Activated B cell treated with CpG ODN at 0.5 μM for 24 hours (primary cell): Measurements from ENCODE around the gene TUT1. TPM values are rescaled to one million over a fixed set of nuclear protein-coding genes. Genes with fewer than 3 reads are reported as not detected.

Experiments
- ATAC-seq: fragments of 200-7000 bp; cut with Tn5 transposase; one replicate; pipeline ENCODE4 v1.10.0; 2021; ENCODE audit warnings: low read depth, mild to moderate bottlenecking, moderate library complexity
- CTCF ChIA-PET: fragments of 350-600 bp; sonication (Branson Sonifier 250); formaldehyde crosslinking; loops from one replicate; lab custom pipeline; 2021; ENCODE audit warnings: antibody characterized with exemption; lab: Charles Lee
- POLR2A ChIA-PET: fragments of 350-600 bp; sonication (Branson Sonifier 250); formaldehyde crosslinking; loops from one replicate; lab custom pipeline; 2021; ENCODE audit warnings: antibody characterized with exemption; lab: Charles Lee
- DNase-seq: peaks from one replicate; pipeline ENCODE4 v3.0.0; 2022
- H3K27ac Mint-ChIP-seq: one replicate; pipeline ENCODE4 v1.8.0; 2020; ENCODE audit warnings: mixed read lengths
- H3K27me3 Mint-ChIP-seq: one replicate; pipeline ENCODE4 v1.8.0; 2021; ENCODE audit warnings: mixed read lengths
- H3K36me3 Mint-ChIP-seq: one replicate; pipeline ENCODE4 v1.8.0; 2021; ENCODE audit warnings: low read depth, mixed read lengths
- H3K4me1 Mint-ChIP-seq: one replicate; pipeline ENCODE4 v1.8.0; 2021; ENCODE audit warnings: mixed read lengths
- H3K4me3 Mint-ChIP-seq: one replicate; pipeline ENCODE4 v1.8.0; 2020; ENCODE audit warnings: mild to moderate bottlenecking, mixed read lengths
- H3K9me3 Mint-ChIP-seq: one replicate; pipeline ENCODE4 v1.8.0; 2020; ENCODE audit warnings: mixed read lengths
- CTCF ChIP-seq: fragments of 200-600 bp; IDR thresholded peaks from one replicate; pipeline ENCODE4 v1.8.0; 2022; ENCODE audit warnings: antibody characterized with exemption, mild to moderate bottlenecking
- intact Hi-C: fragments of 100-400 bp; cut with micrococcal nuclease; formaldehyde crosslinking; loops from one replicate; pipeline ENCODE4 v1.15.1; 2024
- total RNA-seq: library from RNA; stranded (reverse); gene quantifications from 2 replicates; pipeline ENCODE4 v1.2.3, GENCODE V29; 2022

Gene TUT1
- total RNA-seq, 1 donor from 2014 or later = 30.9 TPM

- H3K27me3 Mint-ChIP-seq = no peaks in the 10 kb centered on the region
- no peak for TF ChIP-seq CTCF
- no peaks in the 10 kb centered on the region for H3K9me3 Mint-ChIP-seq
- H3K27ac Mint-ChIP-seq = peak overlapping the region; percentile 66
- peaks cover 22% of the 10 kb centered on the region for H3K4me1 Mint-ChIP-seq
- ATAC-seq (no peak), DNase-seq (no peak)
- H3K4me3 Mint-ChIP-seq = no peak overlapping the region
- POLR2A ChIA-PET = interaction anchor here (0.7 to 5.8 kb wide), 12 partner anchors 8 to 268 kb away, joined by 3 to 63 read pairs (median 6); partner anchors contain the start of genes B3GAT3, C11orf98, CSKMT and EEF1G
- H3K36me3 Mint-ChIP-seq = peaks cover 42% of the 10 kb centered on the region
- CTCF ChIA-PET = interaction anchor here (0.8 kb wide), 1 partner anchor 36 kb away, joined by 3 read pairs; no protein-coding TSS in a partner anchor
- intact Hi-C loops = loop anchor here (1.0 to 5.0 kb wide), 4 partner anchors 33 to 229 kb away; partner anchors contain the start of gene GANAB
Measured at GRCh38 chr11:62613291-62613778, 22.0 kb upstream of the TUT1 start.

GRCh38 chr11:62612366-62613290 lies 21.3 kb upstream of the TUT1 start, which contains the start of the genes EML3 and ROM1:
Gene EML3 (minus strand): TSS chr11:62612775. CDS start chr11:62612457, 318 bp downstream.
Gene ROM1 (plus strand): TSS chr11:62613257. CDS start chr11:62613282, 25 bp downstream.
- H3K4me1 Mint-ChIP-seq = peaks cover 27% of the 10 kb centered on the region
- H3K27ac Mint-ChIP-seq = peak within 1 kb of the TSS; percentile 95
- H3K27me3 Mint-ChIP-seq = no peaks in the 10 kb centered on the region
- ChIA-PET POLR2A (interaction anchor here (0.7 to 5.8 kb wide), 20 partner anchors 9 to 269 kb away, joined by 3 to 63 read pairs (median 7); partner anchors contain the start of genes AHNAK, B3GAT3, C11orf98 and CSKMT), CTCF (interaction anchor here (0.8 to 2.2 kb wide), 6 partner anchors 9 to 188 kb away, joined by 3 to 20 read pairs (median 6); partner anchors contain the start of genes B3GAT3, C11orf98, CSKMT and MTA2)
- intact Hi-C loops = loop anchor here (1.0 to 5.0 kb wide), 11 partner anchors 10 to 230 kb away; partner anchors contain the start of genes C11orf98, CSKMT, GANAB and INTS5
- H3K9me3 Mint-ChIP-seq = no peaks in the 10 kb centered on the region
- DNase-seq = peak; percentile 95
- H3K36me3 Mint-ChIP-seq = peaks cover 49% of the 10 kb centered on the region
- peak; percentile 82 for ATAC-seq
- peak; percentile 59 for TF ChIP-seq CTCF
- peak within 1 kb of the TSS; percentile 93 for H3K4me3 Mint-ChIP-seq

GRCh38 chr11:62611705-62612365 lies 20.5 kb upstream of the TUT1 start:
- peaks cover 51% of the 10 kb centered on the region for H3K36me3 Mint-ChIP-seq
- peak overlapping the region; percentile 95 for H3K27ac Mint-ChIP-seq
- TF ChIP-seq CTCF = no peak
- DNase-seq (no peak), ATAC-seq (peak; percentile 29)
- peak overlapping the region; percentile 93 for H3K4me3 Mint-ChIP-seq
- H3K9me3 Mint-ChIP-seq = no peaks in the 10 kb centered on the region
- CTCF ChIA-PET = interaction anchor here (1.1 to 2.2 kb wide), 5 partner anchors 10 to 187 kb away, joined by 4 to 20 read pairs (median 6); partner anchors contain the start of genes B3GAT3, C11orf98, CSKMT and MTA2
- intact Hi-C loops = loop anchor here (1.0 to 5.0 kb wide), 10 partner anchors 10 to 230 kb away; partner anchors contain the start of genes C11orf98, CSKMT, GANAB and INTS5
- peaks cover 31% of the 10 kb centered on the region for H3K4me1 Mint-ChIP-seq
- no peaks in the 10 kb centered on the region for H3K27me3 Mint-ChIP-seq
- POLR2A ChIA-PET = interaction anchor here (0.5 to 5.8 kb wide), 18 partner anchors 9 to 230 kb away, joined by 3 to 63 read pairs (median 8); partner anchors contain the start of genes AHNAK, B3GAT3, C11orf98 and CSKMT

DNA sequence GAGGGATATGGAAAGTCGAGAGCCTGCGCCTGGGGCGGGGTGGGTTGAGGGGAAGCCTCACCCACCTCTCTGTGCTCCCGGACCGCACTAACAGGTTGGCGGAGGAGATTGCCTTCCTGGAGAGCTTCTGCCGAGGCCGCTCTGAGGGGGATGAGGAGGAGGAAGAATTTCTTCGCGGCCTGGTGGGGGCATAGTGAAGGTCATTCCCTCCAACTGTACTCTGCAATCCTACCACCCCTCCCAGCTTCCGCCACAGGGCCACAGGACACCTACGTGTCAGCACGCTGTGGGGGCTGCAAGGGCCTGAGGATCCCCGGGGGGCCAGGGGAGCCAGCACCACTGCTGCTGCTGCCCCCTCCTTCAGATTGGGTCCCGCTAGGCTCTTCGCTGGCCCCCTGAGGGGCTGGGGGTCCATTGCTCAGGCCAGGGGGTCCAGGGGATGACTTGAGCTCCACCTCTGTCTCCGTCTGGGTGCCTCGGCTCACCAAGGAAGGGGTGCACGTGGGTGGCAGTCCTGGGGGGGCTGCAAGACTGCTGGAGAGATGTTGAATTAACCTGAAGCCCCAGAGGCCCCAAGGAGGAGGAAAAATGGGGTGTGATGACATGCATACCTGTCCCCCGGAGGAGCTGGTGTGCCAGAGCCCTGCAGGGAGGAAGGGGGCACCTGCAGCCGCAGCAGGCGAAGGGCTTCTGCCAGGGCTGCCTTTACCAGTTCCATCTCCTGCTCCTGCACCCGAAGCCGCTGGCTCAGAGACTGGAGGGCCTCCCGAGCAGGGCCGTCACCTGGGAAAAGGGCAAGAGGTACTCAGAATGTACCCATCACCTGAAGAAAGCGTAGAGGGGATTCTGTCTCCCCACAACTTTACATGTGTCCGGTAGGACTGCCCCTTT lies 19.7 kb upstream of the TUT1 start:
- intact Hi-C loops = loop anchor here (5.0 kb wide), 1 partner anchor 231 kb away; no protein-coding TSS in a partner anchor
- no peaks in the 10 kb centered on the region for H3K9me3 Mint-ChIP-seq
- DNase-seq = no peak

More for the DNA sequence above, 19.7 kb upstream of the TUT1 start:
- ATAC-seq = no peak
- Mint-ChIP-seq H3K4me3 (peak overlapping the region; percentile 93), H3K27ac (peak overlapping the region; percentile 95), H3K27me3 (no peaks in the 10 kb centered on the region), H3K36me3 (peaks cover 49% of the 10 kb centered on the region), H3K4me1 (peaks cover 31% of the 10 kb centered on the region)
- no peak for TF ChIP-seq CTCF
- POLR2A ChIA-PET = interaction anchor here (0.5 to 5.8 kb wide), 20 partner anchors 8 to 230 kb away, joined by 3 to 63 read pairs (median 8); partner anchors contain the start of genes AHNAK, B3GAT3, C11orf98 and CSKMT
- CTCF ChIA-PET = interaction anchor here (0.6 to 2.2 kb wide), 6 partner anchors 10 to 814 kb away, joined by 3 to 20 read pairs (median 6); partner anchors contain the start of genes B3GAT3, C11orf98, CSKMT and MTA2
